Measurements from ENCODE around the gene IFI30.

The IFI30 gene

DNA sequence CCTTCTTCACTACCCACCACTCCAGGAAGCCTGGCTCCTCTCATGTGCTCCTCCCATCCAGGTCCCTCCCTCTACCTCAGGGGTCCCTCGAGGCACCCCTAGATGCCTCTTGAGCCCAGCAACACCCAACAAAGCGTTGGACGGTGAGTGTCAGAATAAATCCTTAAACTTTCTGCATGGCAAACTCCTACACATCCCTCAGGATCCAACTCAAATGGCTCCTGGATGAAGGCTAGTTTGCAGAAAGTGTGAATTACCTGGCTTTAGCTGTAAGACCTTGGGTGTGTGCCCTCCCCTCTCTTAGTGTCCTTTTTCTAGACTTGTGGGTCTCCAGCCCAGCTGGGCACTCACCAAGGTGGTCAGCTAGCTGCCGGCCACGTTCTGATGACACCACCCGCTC is 24.8 kb downstream of the IFI30 start:
- no peaks in the 10 kb centered on the region for H3K27me3 ChIP-seq (ENCODE audit: control insufficient read depth in 1 of 2, insufficient read depth in 2 of 2, low read length in 2 of 2)
- H3K36me3 ChIP-seq (ENCODE audit: control insufficient read depth in 1 of 2, insufficient read depth in 2 of 2, low read length in 2 of 2) = peaks cover 0 to 32% of the 10 kb centered on the region in 2 donors
- H3K9ac ChIP-seq (ENCODE audit: low read depth in 1 of 2, low read length in 2 of 2) = no peak overlapping the region
- peaks cover 17 to 23% of the 10 kb centered on the region in 2 donors for H3K4me1 ChIP-seq (ENCODE audit: control insufficient read depth in 1 of 2, insufficient read depth in 2 of 2, low read length in 2 of 2)
- H3K9me3 ChIP-seq (ENCODE audit: control insufficient read depth in 1 of 2, low read length in 2 of 2) = no peaks in the 10 kb centered on the region
- H3K4me3 ChIP-seq (ENCODE audit: low read depth in 1 of 2, low read length in 2 of 2) = no peak overlapping the region
- no peak overlapping the region for H3K27ac ChIP-seq (ENCODE audit: low read depth, low read length)

DNA sequence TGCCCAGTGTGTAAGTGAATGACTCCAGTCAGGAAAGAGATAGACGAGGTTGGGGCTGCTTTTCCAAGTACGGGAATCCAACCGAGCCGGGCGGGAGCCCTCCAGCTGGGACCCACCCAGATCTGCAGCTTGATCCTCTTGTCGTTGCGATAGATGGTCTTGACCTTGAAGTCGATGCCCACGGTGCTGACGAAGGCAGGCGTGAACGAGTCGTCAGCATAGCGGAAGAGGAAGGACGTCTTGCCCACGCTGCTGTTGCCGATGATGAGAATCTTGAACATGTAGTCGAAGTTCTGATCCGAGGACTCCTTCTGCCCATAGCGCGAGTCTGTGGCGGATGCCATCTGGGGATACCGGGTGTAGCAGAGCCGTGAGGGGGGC is 28.8 kb downstream of the IFI30 start:
- H3K27ac ChIP-seq (ENCODE audit: low read depth, low read length) = no peak overlapping the region
- peaks cover 7 to 13% of the 10 kb centered on the region in 2 donors for H3K4me1 ChIP-seq (ENCODE audit: control insufficient read depth in 1 of 2, insufficient read depth in 2 of 2, low read length in 2 of 2)
- no peaks in the 10 kb centered on the region for H3K9me3 ChIP-seq (ENCODE audit: control insufficient read depth in 1 of 2, low read length in 2 of 2)
- peaks cover 0 to 20% of the 10 kb centered on the region in 2 donors for H3K36me3 ChIP-seq (ENCODE audit: control insufficient read depth in 1 of 2, insufficient read depth in 2 of 2, low read length in 2 of 2)
- H3K27me3 ChIP-seq (ENCODE audit: control insufficient read depth in 1 of 2, insufficient read depth in 2 of 2, low read length in 2 of 2) = no peaks in the 10 kb centered on the region
- no peak overlapping the region for H3K4me3 ChIP-seq (ENCODE audit: low read depth in 1 of 2, low read length in 2 of 2)
- H3K9ac ChIP-seq (ENCODE audit: low read depth in 1 of 2, low read length in 2 of 2) = no peak overlapping the region

DNA sequence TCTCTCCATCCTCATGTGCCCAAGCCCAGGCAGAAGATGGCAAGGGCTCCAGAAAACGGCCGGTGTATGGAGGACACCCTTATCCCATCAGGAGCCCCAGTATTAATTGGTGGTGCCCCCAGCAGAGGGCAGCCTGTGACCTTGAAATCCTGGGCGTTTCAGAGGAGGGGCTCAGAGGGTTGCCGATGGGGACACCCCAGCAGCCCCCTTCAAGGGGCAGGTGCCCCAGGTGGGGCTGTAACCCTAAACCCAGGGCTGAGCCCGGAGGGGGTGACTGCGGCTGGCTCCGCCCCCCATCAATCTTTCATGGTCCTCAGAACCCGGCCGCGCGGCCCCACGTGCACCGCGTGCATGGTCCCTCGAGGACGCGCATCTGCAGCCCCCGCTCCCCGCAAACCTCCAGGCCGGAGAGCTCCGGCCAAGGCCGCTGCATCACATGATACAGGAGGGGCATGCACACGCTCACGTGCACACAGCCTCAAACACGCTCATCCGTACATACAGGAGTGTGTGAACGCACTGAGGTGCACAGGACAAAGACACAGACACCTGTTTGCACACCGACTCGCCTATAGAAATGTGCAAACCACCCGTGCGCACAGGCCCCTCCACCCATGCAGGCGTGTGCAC is 29.3 kb downstream of the IFI30 start:
- no peaks in the 10 kb centered on the region for H3K9me3 ChIP-seq (ENCODE audit: control insufficient read depth in 1 of 2, low read length in 2 of 2)
- no peak overlapping the region for H3K27ac ChIP-seq (ENCODE audit: low read depth, low read length)
- H3K4me1 ChIP-seq (ENCODE audit: control insufficient read depth in 1 of 2, insufficient read depth in 2 of 2, low read length in 2 of 2) = peaks cover 7 to 13% of the 10 kb centered on the region in 2 donors
- peaks cover 0 to 15% of the 10 kb centered on the region in 2 donors for H3K36me3 ChIP-seq (ENCODE audit: control insufficient read depth in 1 of 2, insufficient read depth in 2 of 2, low read length in 2 of 2)
- no peaks in the 10 kb centered on the region for H3K27me3 ChIP-seq (ENCODE audit: control insufficient read depth in 1 of 2, insufficient read depth in 2 of 2, low read length in 2 of 2)
- H3K4me3 ChIP-seq (ENCODE audit: low read depth in 1 of 2, low read length in 2 of 2) = peak overlapping the region; percentile 84 to 92
- peak overlapping the region; percentile 59 to 64 for H3K9ac ChIP-seq (ENCODE audit: low read depth in 1 of 2, low read length in 2 of 2)

DNA sequence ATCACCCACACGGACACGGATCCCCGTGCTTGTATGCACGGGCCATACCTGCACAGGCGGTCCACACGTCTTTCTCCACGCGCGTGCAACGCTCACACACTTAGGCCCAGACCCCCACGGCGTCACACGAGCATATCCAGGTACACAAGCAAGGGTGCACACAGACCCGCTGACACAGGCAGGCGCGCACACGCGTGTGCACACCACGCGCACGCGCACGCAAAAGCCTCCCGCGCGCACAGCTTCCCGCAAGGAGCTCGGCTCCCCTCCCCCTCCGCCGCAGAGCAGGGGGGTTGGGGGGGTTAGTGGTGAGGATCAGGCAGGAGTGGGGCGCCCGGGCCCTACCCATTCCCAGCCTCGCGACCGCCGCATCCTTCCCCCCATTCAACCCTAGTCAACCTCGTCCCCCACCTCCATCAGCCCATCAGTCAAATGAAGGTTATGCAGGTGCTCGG is 29.8 kb downstream of the IFI30 start:
- peak overlapping the region; percentile 59 to 64 for H3K9ac ChIP-seq (ENCODE audit: low read depth in 1 of 2, low read length in 2 of 2)
- no peaks in the 10 kb centered on the region for H3K27me3 ChIP-seq (ENCODE audit: control insufficient read depth in 1 of 2, insufficient read depth in 2 of 2, low read length in 2 of 2)
- peak overlapping the region; percentile 84 to 92 for H3K4me3 ChIP-seq (ENCODE audit: low read depth in 1 of 2, low read length in 2 of 2)
- peaks cover 0 to 9% of the 10 kb centered on the region in 2 donors for H3K36me3 ChIP-seq (ENCODE audit: control insufficient read depth in 1 of 2, insufficient read depth in 2 of 2, low read length in 2 of 2)
- H3K4me1 ChIP-seq (ENCODE audit: control insufficient read depth in 1 of 2, insufficient read depth in 2 of 2, low read length in 2 of 2) = peaks cover 7 to 13% of the 10 kb centered on the region in 2 donors
- H3K27ac ChIP-seq (ENCODE audit: low read depth, low read length) = peak overlapping the region; percentile 31
- no peaks in the 10 kb centered on the region for H3K9me3 ChIP-seq (ENCODE audit: control insufficient read depth in 1 of 2, low read length in 2 of 2)

DNA sequence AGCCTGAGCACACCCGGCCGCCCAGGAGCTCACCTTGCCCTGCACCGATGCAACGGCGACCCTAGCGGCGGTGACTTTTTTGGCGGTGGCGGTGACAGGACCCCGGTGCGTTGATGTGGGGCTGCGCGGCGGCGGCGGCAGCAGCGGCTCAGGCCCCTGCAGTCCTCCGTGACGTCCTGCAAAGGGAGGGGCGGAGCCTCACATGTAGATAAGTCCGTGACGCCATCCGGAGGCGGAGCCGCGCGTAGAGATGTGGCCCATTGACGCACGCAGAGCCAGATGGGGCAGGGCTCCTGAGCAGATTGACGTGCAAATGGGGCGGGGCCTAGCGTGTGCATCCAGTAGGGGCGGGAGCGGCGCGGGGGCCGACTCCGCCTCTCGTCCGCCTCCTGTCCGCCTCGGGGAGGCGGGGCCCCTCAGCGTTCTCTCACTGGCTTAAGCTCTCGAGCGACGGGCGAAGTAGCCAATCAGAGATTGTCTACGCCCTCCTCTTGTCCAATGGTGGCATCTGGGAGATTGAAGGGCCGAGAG is 30.3 kb downstream of the IFI30 start, which contains the start of gene RAB3A:
TSS of gene RAB3A (minus strand) at position 180 of the 531 bp plus-strand sequence. CDS start 1,302 bp downstream, outside the sequence.
- Histone ChIP-seq H3K4me1 (ENCODE audit: control insufficient read depth in 1 of 2, insufficient read depth in 2 of 2, low read length in 2 of 2) (peaks cover 7 to 13% of the 10 kb centered on the region in 2 donors), H3K4me3 (ENCODE audit: low read depth in 1 of 2, low read length in 2 of 2) (peak within 1 kb of the TSS; percentile 84 to 92)

DNA sequence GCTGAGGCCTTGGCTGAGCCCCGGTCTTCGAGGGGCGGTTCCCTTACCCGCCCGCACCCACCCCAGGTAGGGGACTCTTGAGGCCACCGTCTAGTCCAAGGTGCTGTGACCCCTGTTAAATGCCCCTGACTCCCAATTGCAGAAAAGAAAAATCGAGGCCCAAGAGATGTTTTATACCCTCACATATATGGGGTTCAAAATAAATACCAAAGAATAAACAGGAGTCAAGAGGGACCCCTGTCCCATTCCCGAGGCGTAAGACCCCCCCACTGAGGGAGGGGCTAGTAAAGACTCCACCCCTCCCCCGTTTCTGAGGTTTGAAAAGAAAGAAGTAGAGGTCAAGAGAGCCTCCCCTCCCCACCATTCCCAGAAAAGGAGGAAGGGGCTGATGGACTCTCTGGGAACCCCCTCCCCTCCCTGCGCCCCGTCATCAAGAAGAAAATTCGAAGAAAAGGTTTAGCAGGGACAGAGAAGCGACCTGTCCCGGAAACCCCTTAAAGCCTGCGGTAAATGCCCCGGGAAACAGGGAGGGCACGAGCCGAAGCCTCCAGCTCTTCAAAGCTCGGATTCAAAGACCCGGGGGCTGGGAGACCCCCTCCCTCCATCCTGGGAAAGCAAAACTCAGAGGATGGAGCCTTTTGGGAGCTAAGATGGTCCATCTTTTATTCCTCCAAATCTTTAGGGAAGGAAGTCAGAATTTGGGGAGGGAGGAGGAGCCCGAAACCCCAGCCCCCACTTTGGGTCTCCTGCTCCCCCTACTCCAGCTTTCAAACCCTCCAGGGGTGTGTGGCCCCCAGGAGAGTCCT is 31.0 kb downstream of the IFI30 start:
- Histone ChIP-seq H3K4me3 (ENCODE audit: low read depth in 1 of 2, low read length in 2 of 2) (peak overlapping the region; percentile 66 to 75), H3K4me1 (ENCODE audit: control insufficient read depth in 1 of 2, insufficient read depth in 2 of 2, low read length in 2 of 2) (peaks cover 7 to 13% of the 10 kb centered on the region in 2 donors), H3K27ac (ENCODE audit: low read depth, low read length) (peak overlapping the region; percentile 84)

More for the DNA sequence above, 30.3 kb downstream of the IFI30 start, which contains the start of gene RAB3A:
- Histone ChIP-seq H3K27ac (ENCODE audit: low read depth, low read length) (peak within 1 kb of the TSS; percentile 84), H3K9ac (ENCODE audit: low read depth in 1 of 2, low read length in 2 of 2) (peak within 1 kb of the TSS; percentile 84 to 85), H3K27me3 (ENCODE audit: control insufficient read depth in 1 of 2, insufficient read depth in 2 of 2, low read length in 2 of 2) (no peaks in the 10 kb centered on the region), H3K9me3 (ENCODE audit: control insufficient read depth in 1 of 2, low read length in 2 of 2) (no peaks in the 10 kb centered on the region), H3K36me3 (ENCODE audit: control insufficient read depth in 1 of 2, insufficient read depth in 2 of 2, low read length in 2 of 2) (peaks cover 0 to 6% of the 10 kb centered on the region in 2 donors)

DNA sequence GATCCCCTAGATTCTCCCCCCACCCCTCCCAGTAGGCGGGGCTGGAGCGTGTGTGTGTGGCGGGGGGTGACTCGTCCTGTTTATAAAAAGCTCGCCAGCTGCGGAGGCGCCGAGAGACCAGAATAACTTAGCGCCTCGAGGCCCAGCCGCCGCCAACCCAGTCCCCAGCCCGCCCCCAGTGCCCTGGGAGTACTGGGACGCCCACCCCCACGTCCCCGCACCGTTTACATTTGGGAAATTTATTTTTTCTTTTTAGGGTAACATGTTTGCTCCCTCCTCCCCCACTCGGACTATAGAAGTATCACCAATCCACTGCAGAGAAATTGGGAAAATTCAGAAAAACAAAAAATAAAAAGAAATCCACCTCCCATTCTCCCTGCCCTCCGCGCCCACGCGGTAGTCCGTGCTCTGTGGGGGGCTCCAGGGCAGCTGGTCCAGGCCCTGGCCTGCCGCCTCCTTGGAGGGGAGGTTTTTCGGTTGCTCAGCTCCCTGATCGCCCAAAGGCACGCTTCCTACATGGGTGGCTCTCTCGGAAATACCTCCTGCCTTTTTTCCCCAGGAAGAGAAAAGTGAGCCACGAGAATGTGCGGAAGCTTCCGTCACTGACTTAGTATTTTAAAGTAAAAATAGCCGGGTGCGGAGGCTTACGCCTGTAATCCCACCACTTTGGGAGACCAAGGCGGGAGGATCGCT is 31.7 kb downstream of the IFI30 start:
- H3K4me3 ChIP-seq (ENCODE audit: low read depth in 1 of 2, low read length in 2 of 2) = peak overlapping the region; percentile 66 to 75
- H3K4me1 ChIP-seq (ENCODE audit: control insufficient read depth in 1 of 2, insufficient read depth in 2 of 2, low read length in 2 of 2) = peaks cover 7 to 13% of the 10 kb centered on the region in 2 donors
- H3K27ac ChIP-seq (ENCODE audit: low read depth, low read length) = peak overlapping the region; percentile 84
- peak overlapping the region; percentile 84 to 85 for H3K9ac ChIP-seq (ENCODE audit: low read depth in 1 of 2, low read length in 2 of 2)
- H3K27me3 ChIP-seq (ENCODE audit: control insufficient read depth in 1 of 2, insufficient read depth in 2 of 2, low read length in 2 of 2) = no peaks in the 10 kb centered on the region
- peaks cover 0 to 3% of the 10 kb centered on the region in 2 donors for H3K36me3 ChIP-seq (ENCODE audit: control insufficient read depth in 1 of 2, insufficient read depth in 2 of 2, low read length in 2 of 2)
- no peaks in the 10 kb centered on the region for H3K9me3 ChIP-seq (ENCODE audit: control insufficient read depth in 1 of 2, low read length in 2 of 2)

More for the DNA sequence above, 31.0 kb downstream of the IFI30 start:
- Histone ChIP-seq H3K9ac (ENCODE audit: low read depth in 1 of 2, low read length in 2 of 2) (peak overlapping the region; percentile 84 to 85), H3K9me3 (ENCODE audit: control insufficient read depth in 1 of 2, low read length in 2 of 2) (no peaks in the 10 kb centered on the region), H3K27me3 (ENCODE audit: control insufficient read depth in 1 of 2, insufficient read depth in 2 of 2, low read length in 2 of 2) (no peaks in the 10 kb centered on the region), H3K36me3 (ENCODE audit: control insufficient read depth in 1 of 2, insufficient read depth in 2 of 2, low read length in 2 of 2) (peaks cover 0 to 6% of the 10 kb centered on the region in 2 donors)

DNA sequence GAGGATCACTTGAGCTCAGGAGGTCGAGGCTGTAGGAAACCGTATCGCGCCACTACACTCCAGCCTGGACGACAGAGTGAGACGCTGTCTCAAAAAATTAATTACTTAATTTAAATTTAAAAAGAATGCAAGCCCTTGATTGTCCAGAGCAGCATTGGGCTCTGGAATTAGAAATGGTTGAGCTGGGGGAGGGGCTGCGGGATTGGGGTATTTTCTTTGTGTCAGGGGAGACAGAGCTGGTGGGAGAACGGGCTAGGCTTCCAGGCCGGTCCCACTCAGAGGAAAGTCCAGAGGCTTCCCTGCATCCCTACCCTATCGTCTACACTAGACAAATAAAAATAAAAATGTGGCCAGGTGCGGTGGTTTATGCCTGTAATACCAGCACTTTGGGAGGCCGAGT is 32.4 kb downstream of the IFI30 start:
- H3K27ac ChIP-seq (ENCODE audit: low read depth, low read length) = peak overlapping the region; percentile 10
- no peaks in the 10 kb centered on the region for H3K9me3 ChIP-seq (ENCODE audit: control insufficient read depth in 1 of 2, low read length in 2 of 2)
- H3K4me1 ChIP-seq (ENCODE audit: control insufficient read depth in 1 of 2, insufficient read depth in 2 of 2, low read length in 2 of 2) = peaks cover 7 to 13% of the 10 kb centered on the region in 2 donors
- no peak overlapping the region for H3K9ac ChIP-seq (ENCODE audit: low read depth in 1 of 2, low read length in 2 of 2)
- H3K36me3 ChIP-seq (ENCODE audit: control insufficient read depth in 1 of 2, insufficient read depth in 2 of 2, low read length in 2 of 2) = no peaks in the 10 kb centered on the region
- no peak overlapping the region for H3K4me3 ChIP-seq (ENCODE audit: low read depth in 1 of 2, low read length in 2 of 2)
- H3K27me3 ChIP-seq (ENCODE audit: control insufficient read depth in 1 of 2, insufficient read depth in 2 of 2, low read length in 2 of 2) = no peaks in the 10 kb centered on the region

DNA sequence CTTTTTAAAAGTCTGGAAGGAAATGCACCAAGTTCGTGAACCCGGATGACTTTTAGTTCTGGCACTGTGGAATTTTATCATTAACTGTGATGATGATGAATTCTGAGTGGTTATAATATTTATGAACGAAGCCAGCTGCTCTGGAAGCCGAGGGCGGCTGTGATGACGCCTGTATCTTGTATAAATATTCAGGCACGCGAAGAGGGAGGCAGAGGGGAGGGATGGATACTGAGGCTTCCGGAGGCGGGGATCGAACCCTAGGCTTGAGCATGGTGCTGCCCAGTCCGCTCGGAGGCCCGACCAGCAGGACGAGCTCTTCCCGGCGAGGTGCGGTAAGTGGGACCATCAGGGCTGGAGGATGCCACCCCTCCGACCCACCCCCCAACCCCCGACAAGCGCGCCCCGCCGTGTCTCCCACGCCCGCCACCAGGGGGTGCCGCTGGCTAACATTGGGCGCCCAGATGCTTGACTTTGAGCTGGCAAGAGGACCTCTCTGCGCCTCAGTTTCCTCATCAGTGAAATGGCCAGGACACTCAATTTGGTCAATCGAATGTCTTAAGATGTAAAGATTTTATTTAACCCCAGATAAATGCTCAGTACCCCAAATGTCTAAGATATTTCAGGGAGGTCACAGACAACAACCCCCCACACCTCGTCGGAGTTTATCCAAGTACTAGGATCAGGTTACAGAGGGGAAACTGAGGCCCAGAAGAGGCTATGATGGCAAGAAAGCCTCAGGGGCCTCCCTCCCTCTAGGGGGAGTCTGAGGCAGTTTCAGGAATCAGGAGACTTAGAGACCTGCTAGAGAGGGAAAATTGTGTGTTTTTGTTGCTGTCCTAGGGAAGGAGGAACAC is 34.7 kb downstream of the IFI30 start:
- no peak overlapping the region for H3K4me3 ChIP-seq (ENCODE audit: low read depth in 1 of 2, low read length in 2 of 2)

More for the DNA sequence above, 34.7 kb downstream of the IFI30 start:
- H3K4me1 ChIP-seq (ENCODE audit: control insufficient read depth in 1 of 2, insufficient read depth in 2 of 2, low read length in 2 of 2) = peaks cover under 1 to 2% of the 10 kb centered on the region in 2 donors
- H3K36me3 ChIP-seq (ENCODE audit: control insufficient read depth in 1 of 2, insufficient read depth in 2 of 2, low read length in 2 of 2) = no peaks in the 10 kb centered on the region
- no peak overlapping the region for H3K9ac ChIP-seq (ENCODE audit: low read depth in 1 of 2, low read length in 2 of 2)
- no peak overlapping the region for H3K27ac ChIP-seq (ENCODE audit: low read depth, low read length)
- H3K27me3 ChIP-seq (ENCODE audit: control insufficient read depth in 1 of 2, insufficient read depth in 2 of 2, low read length in 2 of 2) = no peaks in the 10 kb centered on the region
- no peaks in the 10 kb centered on the region for H3K9me3 ChIP-seq (ENCODE audit: control insufficient read depth in 1 of 2, low read length in 2 of 2)

Data from duodenal mucosa (tissue), 2 donors.